GM23338 (cell line): ENCODE results near the gene CATSPERZ. TPM values are rescaled to one million over a fixed set of nuclear protein-coding genes. Genes with fewer than 3 reads are reported as not detected.
A peak's percentile ranks its signal among the peaks of the same experiment; 100 is the strongest.

Experiments
- ATAC-seq: fragments of 200-7000 bp; cut with Tn5 transposase; 3 replicates; pipeline ENCODE4 v1.9.1; 2020
- DNase-seq: peaks from one replicate; pipeline ENCODE4 v3.0.0-alpha.2; 2015; ENCODE audit warnings: low spot score
- H2AFZ ChIP-seq: fragments of 200-600 bp; sonication (generic); 2 replicates; pipeline ENCODE4 v1.8.0; 2016; ENCODE audit warnings: antibody characterized with exemption, mild to moderate bottlenecking, moderate library complexity
- H3F3A ChIP-seq: fragments of 200-600 bp; sonication (generic); replicated peaks from 2 replicates; pipeline ENCODE4 v1.8.0; 2017; ENCODE audit warnings: antibody characterized with exemption, mixed run types, low read depth
- H3K27ac ChIP-seq: fragments of 200-600 bp; sonication (generic); 2 replicates; pipeline ENCODE4 v1.6.1; 2016; ENCODE audit warnings: low read depth
- H3K27me3 ChIP-seq: fragments of 200-600 bp; sonication (generic); 2 replicates; pipeline ENCODE4 v1.8.0; 2016; ENCODE audit warnings: mild to moderate bottlenecking, mixed run types, moderate library complexity; ENCODE audit not compliant: insufficient read depth
- H3K36me3 ChIP-seq: fragments of 200-600 bp; sonication (generic); 2 replicates; pipeline ENCODE4 v1.8.0; 2016; ENCODE audit warnings: mild to moderate bottlenecking; ENCODE audit not compliant: insufficient read depth
- H3K4me1 ChIP-seq: fragments of 200-600 bp; sonication (generic); 2 replicates; pipeline ENCODE4 v1.8.0; 2016; ENCODE audit warnings: mild to moderate bottlenecking, moderate library complexity; ENCODE audit not compliant: insufficient read depth
- H3K4me2 ChIP-seq: fragments of 200-600 bp; sonication (generic); 2 replicates; pipeline ENCODE4 v1.7.1; 2017; ENCODE audit warnings: mixed run types
- H3K4me3 ChIP-seq: fragments of 200-600 bp; sonication (generic); 2 replicates; pipeline ENCODE4 v1.6.1; 2016; ENCODE audit warnings: mixed run types
- H3K79me2 ChIP-seq: fragments of 200-600 bp; sonication (generic); replicated peaks from 2 replicates; pipeline ENCODE4 v1.8.0; 2017; ENCODE audit warnings: mild to moderate bottlenecking; ENCODE audit not compliant: insufficient read depth
- H3K9me2 ChIP-seq: fragments of 200-600 bp; sonication (generic); 2 replicates; pipeline ENCODE4 v1.8.0; 2017; ENCODE audit not compliant: insufficient read depth
- H4K20me1 ChIP-seq: fragments of 200-600 bp; sonication (generic); replicated peaks from 2 replicates; pipeline ENCODE4 v1.8.0; 2017; ENCODE audit warnings: mild to moderate bottlenecking; ENCODE audit not compliant: insufficient read depth
- H3K27ac Mint-ChIP-seq: 2 replicates; pipeline ENCODE4 v1.8.0; 2020; ENCODE audit warnings: inconsistent platforms, mild to moderate bottlenecking, moderate library complexity, mixed read lengths
- H3K27me3 Mint-ChIP-seq: 3 replicates; pipeline ENCODE4 v1.8.0; 2022; ENCODE audit warnings: low read depth, mild to moderate bottlenecking, moderate library complexity, mixed read lengths, inconsistent platforms; ENCODE audit not compliant: insufficient read depth, poor library complexity
- H3K36me3 Mint-ChIP-seq: 3 replicates; pipeline ENCODE4 v1.8.0; 2021; ENCODE audit warnings: low read depth, mild to moderate bottlenecking, inconsistent platforms, moderate library complexity, mixed read lengths
- H3K4me1 Mint-ChIP-seq: 3 replicates; pipeline ENCODE4 v1.8.0; 2020; ENCODE audit warnings: mild to moderate bottlenecking, inconsistent platforms, mixed read lengths
- H3K4me3 Mint-ChIP-seq: 3 replicates; pipeline ENCODE4 v1.8.0; 2021; ENCODE audit warnings: moderate library complexity, mild to moderate bottlenecking, inconsistent platforms, mixed read lengths
- H3K9me3 Mint-ChIP-seq: 3 replicates; pipeline ENCODE4 v1.8.0; 2020; ENCODE audit warnings: moderate library complexity, mild to moderate bottlenecking, inconsistent platforms, mixed read lengths
- CREB1 ChIP-seq: fragments of 250-450 bp; sonication (Bioruptor Pico); IDR thresholded peaks from 2 replicates; pipeline ENCODE4 v1.5.0; 2020; ENCODE audit warnings: low read depth, mild to moderate bottlenecking, moderate library complexity
- ETS1 ChIP-seq: IDR thresholded peaks from 2 replicates; pipeline ENCODE4 v1.6.1; 2016; ENCODE audit warnings: antibody characterized with exemption
- EZH2phosphoT487 ChIP-seq: fragments of 200-600 bp; sonication (generic); IDR thresholded peaks from one replicate; pipeline ENCODE4 v1.8.1; 2018; ENCODE audit warnings: antibody characterized with exemption; ENCODE audit not compliant: unreplicated experiment
- JUNB ChIP-seq: IDR thresholded peaks from one replicate; pipeline ENCODE4 v1.6.1; 2016; ENCODE audit warnings: antibody characterized with exemption; ENCODE audit not compliant: unreplicated experiment
- NANOG ChIP-seq: IDR thresholded peaks from 2 replicates; pipeline ENCODE4 v1.6.1; 2016; ENCODE audit warnings: antibody characterized with exemption, borderline replicate concordance
- POLR2AphosphoS5 ChIP-seq: IDR thresholded peaks from 2 replicates; pipeline ENCODE4 v1.6.1; 2016; ENCODE audit warnings: antibody characterized with exemption, low read depth
- REST ChIP-seq: IDR thresholded peaks from one replicate; pipeline ENCODE4 v1.6.1; 2018; ENCODE audit warnings: antibody characterized with exemption; ENCODE audit not compliant: unreplicated experiment
- STAT1 ChIP-seq: IDR thresholded peaks from one replicate; pipeline ENCODE4 v1.6.1; 2016; ENCODE audit warnings: antibody characterized with exemption; ENCODE audit not compliant: unreplicated experiment
- ZNF114 ChIP-seq: fragments of 250-450 bp; sonication (Bioruptor Pico); IDR thresholded peaks from 2 replicates; pipeline ENCODE4 v1.5.0; 2020; ENCODE audit warnings: mild to moderate bottlenecking, moderate library complexity
- polyA plus RNA-seq: library from polyadenylated mRNA; unstranded; fragments of >200 nt; fragmentation: Nextera tagmentation; extraction: Ambion mirVana; gene quantifications from 2 replicates; pipeline ENCODE4 v1.2.1, GENCODE V29; 2016
- total RNA-seq: library from RNA; depleted of rRNA; stranded (reverse); fragments of >200 nt; shearing (Covaris generic); gene quantifications from 2 replicates; pipeline ENCODE4 v1.2.3, GENCODE V29; 2014

Gene CATSPERZ
- total and polyA plus RNA-seq, 2 experiments from 2014 or later: 0.99 TPM; not detected in 1

GRCh38 chr11:64267207-64267945 is 32.8 kb upstream of the CATSPERZ start:
- Histone ChIP-seq H3K79me2 (no peaks in the 10 kb centered on the region), H3K9me2 (no peaks in the 10 kb centered on the region), H3K27me3 (no peaks in the 10 kb centered on the region), H2AFZ (no peak overlapping the region), H3K4me1 (peaks cover 11% of the 10 kb centered on the region; the same call in 1 of the 2 replicates), H3F3A (peaks cover 30% of the 10 kb centered on the region), H4K20me1 (no peaks in the 10 kb centered on the region), H3K4me3 (no peak overlapping the region), H3K27ac (no peak overlapping the region), H3K36me3 (no peaks in the 10 kb centered on the region; the same call in 1 of the 2 replicates), H3K4me2 (no peak overlapping the region)
- no peak overlapping the region; the same call in 2 of the 3 replicates for H3K4me3 Mint-ChIP-seq
- H3K9me3 Mint-ChIP-seq: peaks cover 3% of the 10 kb centered on the region; the same call in 2 of the 3 replicates
- H3K27me3 Mint-ChIP-seq: peaks cover 24% of the 10 kb centered on the region
- DNase-seq (no peak), ATAC-seq (no peak)
- no peak for TF ChIP-seq CREB1 (CRISPR knock-in tag)
- H3K4me1 Mint-ChIP-seq: peaks cover 25% of the 10 kb centered on the region
- H3K27ac Mint-ChIP-seq: no peak overlapping the region
- peaks cover 45% of the 10 kb centered on the region for H3K36me3 Mint-ChIP-seq

GRCh38 chr11:64268025-64268892 is 31.9 kb upstream of the CATSPERZ start:
- H3K36me3 ChIP-seq: no peaks in the 10 kb centered on the region; the same call in 1 of the 2 replicates
- DNase-seq (no peak), ATAC-seq (no peak)
- H3K4me1 Mint-ChIP-seq: peaks cover 23% of the 10 kb centered on the region
- peaks cover 23% of the 10 kb centered on the region for H3K27me3 Mint-ChIP-seq
- peak overlapping the region; percentile 94 for H3K4me3 Mint-ChIP-seq
- peaks cover 33% of the 10 kb centered on the region for H3F3A ChIP-seq
- peak overlapping the region; percentile 73; the same call in 1 of the 2 replicates for H3K27ac Mint-ChIP-seq
- H3K4me3 ChIP-seq: peak overlapping the region; percentile 73
- H3K27ac ChIP-seq: peak overlapping the region; percentile 81
- peaks cover 37% of the 10 kb centered on the region for H3K36me3 Mint-ChIP-seq
- H3K79me2 ChIP-seq: no peaks in the 10 kb centered on the region
- H4K20me1 ChIP-seq: no peaks in the 10 kb centered on the region
- no peak overlapping the region for H2AFZ ChIP-seq
- H3K4me2 ChIP-seq: peak overlapping the region; percentile 94
- no peaks in the 10 kb centered on the region for H3K27me3 ChIP-seq
- no peaks in the 10 kb centered on the region for H3K9me2 ChIP-seq
- peaks cover 11% of the 10 kb centered on the region; the same call in 1 of the 2 replicates for H3K4me1 ChIP-seq
- peaks cover 3% of the 10 kb centered on the region; the same call in 2 of the 3 replicates for H3K9me3 Mint-ChIP-seq
- TF ChIP-seq CREB1 (CRISPR knock-in tag): no peak
- TF ChIP-seq POLR2AphosphoS5: no peak
- no peak for TF ChIP-seq JUNB
- TF ChIP-seq NANOG: no peak
- TF ChIP-seq REST: no peak
- no peak for TF ChIP-seq ETS1
- no peak for TF ChIP-seq STAT1
- TF ChIP-seq ZNF114 (CRISPR knock-in tag): no peak
- no peak for TF ChIP-seq EZH2phosphoT487
